Smooth muscle cell (in vitro differentiated cells): ENCODE measurements around the gene GAP43. TPM values are rescaled to one million over a fixed set of nuclear protein-coding genes. Genes with fewer than 3 reads are reported as not detected.
A peak's percentile ranks its signal among the peaks of the same experiment; 100 is the strongest.

Experiments used
- DNase-seq: peaks from one replicate; lab custom pipeline; 2025; ENCODE audit not compliant: unreplicated experiment; lab: John Stamatoyannopoulos, UW
- H2AFZ ChIP-seq: fragments of 200-600 bp; sonication (generic); 2 replicates; pipeline ENCODE4 v1.6.0; 2016; ENCODE audit warnings: antibody characterized with exemption, low read depth, mild to moderate bottlenecking
- H3F3A ChIP-seq: fragments of 200-600 bp; sonication (generic); 2 replicates; pipeline ENCODE4 v1.6.0; 2017; ENCODE audit warnings: antibody characterized with exemption, low read depth
- H3K27ac ChIP-seq: fragments of 200-600 bp; sonication (generic); 2 replicates; pipeline ENCODE4 v1.5.1; 2016; ENCODE audit warnings: low read depth, mild to moderate bottlenecking
- H3K27me3 ChIP-seq: fragments of 200-600 bp; sonication (generic); 2 replicates; pipeline ENCODE4 v1.6.1; 2016; ENCODE audit warnings: low read depth, mild to moderate bottlenecking
- H3K36me3 ChIP-seq: fragments of 200-600 bp; sonication (generic); 2 replicates; pipeline ENCODE4 v1.5.1; 2016; ENCODE audit warnings: low read depth
- H3K4me1 ChIP-seq: fragments of 200-600 bp; sonication (generic); 2 replicates; pipeline ENCODE4 v1.5.1; 2016; ENCODE audit warnings: low read depth
- H3K4me2 ChIP-seq: fragments of 200-600 bp; sonication (generic); 2 replicates; pipeline ENCODE4 v1.6.0; 2016; ENCODE audit warnings: mild to moderate bottlenecking
- H3K4me3 ChIP-seq: fragments of 200-600 bp; sonication (generic); 2 replicates; pipeline ENCODE4 v1.5.1; 2016; ENCODE audit warnings: mild to moderate bottlenecking
- H3K79me2 ChIP-seq: fragments of 200-600 bp; sonication (generic); 2 replicates; pipeline ENCODE4 v1.6.0; 2016; ENCODE audit warnings: low read depth, mild to moderate bottlenecking
- H3K9ac ChIP-seq: fragments of 200-600 bp; sonication (generic); 2 replicates; pipeline ENCODE4 v1.6.0; 2016; ENCODE audit warnings: low read depth
- H3K9me3 ChIP-seq: fragments of 200-600 bp; sonication (generic); replicated peaks from 2 replicates; pipeline ENCODE4 v1.5.1; 2016; ENCODE audit warnings: low read depth
- H4K20me1 ChIP-seq: fragments of 200-600 bp; sonication (generic); 2 replicates; pipeline ENCODE4 v1.6.0; 2016; ENCODE audit warnings: low read depth
- WGBS: methylation state at CpG from one replicate; pipeline ENCODE4 v1.1.7; 2016; ENCODE audit warnings: low lambda C conversion rate; 5-methylcytosine and 5-hydroxymethylcytosine counted together
- polyA plus RNA-seq: library from polyadenylated mRNA; unstranded; fragments of >200 nt; fragmentation: Nextera tagmentation; extraction: Ambion mirVana; gene quantifications from 2 replicates; pipeline ENCODE4 v1.2.1, GENCODE V29; 2016
- total RNA-seq: library from RNA; depleted of rRNA; stranded (reverse); fragments of >200 nt; gene quantifications from 2 replicates; pipeline ENCODE4 v1.2.3, GENCODE V29; 2014
- TF ChIP-seq, protein P1 (sequence below): fragments of 200-600 bp; sonication (generic); IDR thresholded peaks from 2 replicates; pipeline ENCODE4 v1.5.1; 2017; ENCODE audit warnings: borderline replicate concordance, mild to moderate bottlenecking, antibody characterized with exemption; ENCODE audit not compliant: insufficient read depth, poor library complexity, severe bottlenecking

Gene GAP43
- total and polyA plus RNA-seq, 2 experiments from 2014 or later, result 5.3 to 11.7 TPM

DNA sequence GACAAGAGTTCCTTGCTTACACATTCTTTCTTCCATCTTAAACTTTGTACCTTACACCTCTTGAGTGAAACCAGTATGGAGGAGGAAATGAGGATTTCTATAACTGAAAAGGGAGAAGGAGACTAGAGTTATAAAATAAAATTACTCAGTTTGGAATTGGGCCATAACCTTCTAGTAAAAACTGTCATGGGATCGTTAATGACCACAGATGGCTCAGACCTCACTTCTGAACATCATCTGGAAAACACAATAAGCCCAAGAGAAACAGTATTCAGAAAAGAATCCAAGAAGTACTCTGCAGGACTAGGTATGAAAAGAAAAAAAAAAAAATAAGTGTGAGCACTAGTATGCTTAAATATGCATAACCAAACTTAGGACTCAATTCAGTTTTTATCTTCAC is 12.1 kb downstream of the GAP43 start:
- TF ChIP-seq, protein P1, sequence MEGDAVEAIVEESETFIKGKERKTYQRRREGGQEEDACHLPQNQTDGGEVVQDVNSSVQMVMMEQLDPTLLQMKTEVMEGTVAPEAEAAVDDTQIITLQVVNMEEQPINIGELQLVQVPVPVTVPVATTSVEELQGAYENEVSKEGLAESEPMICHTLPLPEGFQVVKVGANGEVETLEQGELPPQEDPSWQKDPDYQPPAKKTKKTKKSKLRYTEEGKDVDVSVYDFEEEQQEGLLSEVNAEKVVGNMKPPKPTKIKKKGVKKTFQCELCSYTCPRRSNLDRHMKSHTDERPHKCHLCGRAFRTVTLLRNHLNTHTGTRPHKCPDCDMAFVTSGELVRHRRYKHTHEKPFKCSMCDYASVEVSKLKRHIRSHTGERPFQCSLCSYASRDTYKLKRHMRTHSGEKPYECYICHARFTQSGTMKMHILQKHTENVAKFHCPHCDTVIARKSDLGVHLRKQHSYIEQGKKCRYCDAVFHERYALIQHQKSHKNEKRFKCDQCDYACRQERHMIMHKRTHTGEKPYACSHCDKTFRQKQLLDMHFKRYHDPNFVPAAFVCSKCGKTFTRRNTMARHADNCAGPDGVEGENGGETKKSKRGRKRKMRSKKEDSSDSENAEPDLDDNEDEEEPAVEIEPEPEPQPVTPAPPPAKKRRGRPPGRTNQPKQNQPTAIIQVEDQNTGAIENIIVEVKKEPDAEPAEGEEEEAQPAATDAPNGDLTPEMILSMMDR, result no peak
- Histone ChIP-seq H3K79me2 (no peaks in the 10 kb centered on the region), H3K4me2 (no peak overlapping the region)

DNA sequence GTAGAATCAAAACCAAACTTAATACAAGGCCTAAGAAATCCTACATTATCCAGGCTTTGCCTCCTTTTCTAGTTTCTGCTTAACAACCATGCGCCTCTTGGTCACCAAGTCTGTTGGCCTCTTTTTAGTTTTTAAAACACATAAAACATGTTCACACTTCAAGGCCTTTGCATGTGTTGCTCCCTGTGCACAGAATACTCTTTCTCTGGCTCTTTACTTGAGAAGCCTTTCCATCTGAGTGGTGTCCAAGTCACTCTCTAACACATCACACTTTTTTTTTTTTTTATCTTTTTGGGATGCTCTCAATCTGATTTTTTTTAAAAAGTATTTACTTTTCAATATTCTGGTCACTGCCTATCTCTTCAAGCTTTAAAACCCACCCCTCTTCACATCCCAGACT is 14.9 kb downstream of the GAP43 start:
- Histone ChIP-seq H3F3A (no peaks in the 10 kb centered on the region), H3K4me2 (no peak overlapping the region), H3K4me1 (no peaks in the 10 kb centered on the region), H3K9me3 (no peaks in the 10 kb centered on the region), H3K79me2 (no peaks in the 10 kb centered on the region), H3K27me3 (no peaks in the 10 kb centered on the region), H4K20me1 (no peaks in the 10 kb centered on the region), H2AFZ (no peak overlapping the region), H3K4me3 (no peak overlapping the region), H3K9ac (no peak overlapping the region), H3K27ac (no peak overlapping the region), H3K36me3 (no peaks in the 10 kb centered on the region)
- 100% methylated on average over 1 of the region's 1 CpG for WGBS
- TF ChIP-seq, protein P1, result no peak
- no peak for DNase-seq

More for the DNA sequence above, 12.1 kb downstream of the GAP43 start:
- Histone ChIP-seq H3K27ac (no peak overlapping the region), H3K9ac (no peak overlapping the region), H3K9me3 (no peaks in the 10 kb centered on the region), H3K36me3 (no peaks in the 10 kb centered on the region), H3K27me3 (no peaks in the 10 kb centered on the region), H3F3A (no peaks in the 10 kb centered on the region), H3K4me3 (no peak overlapping the region), H3K4me1 (no peaks in the 10 kb centered on the region), H4K20me1 (no peaks in the 10 kb centered on the region), H2AFZ (no peak overlapping the region)
- DNase-seq, result no peak
- 94% methylated on average over 1 of the region's 1 CpG for WGBS

DNA sequence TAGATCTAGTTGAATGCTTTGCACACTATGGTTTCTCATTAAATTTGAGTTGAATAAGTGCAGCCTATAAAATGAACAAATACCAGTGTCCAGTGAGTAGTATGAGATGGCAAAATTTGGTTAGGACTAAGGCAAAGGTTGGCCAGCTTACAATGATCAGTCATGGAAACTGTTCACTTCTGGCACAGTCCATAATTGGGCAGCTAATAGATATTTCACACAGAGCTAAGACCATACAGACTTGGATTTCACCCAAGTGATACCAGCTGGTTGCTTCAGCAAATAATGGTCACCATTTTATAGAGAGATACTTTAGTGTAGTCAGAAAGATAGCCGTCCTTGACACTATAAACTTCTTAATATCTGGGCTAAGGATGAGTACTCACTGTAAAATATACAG is 15.7 kb downstream of the GAP43 start:
- no peak overlapping the region for H3K4me2 ChIP-seq
- H3K9ac ChIP-seq, result no peak overlapping the region
- 97% methylated on average over 1 of the region's 1 CpG for WGBS
- H3K9me3 ChIP-seq, result no peaks in the 10 kb centered on the region
- H3K79me2 ChIP-seq, result no peaks in the 10 kb centered on the region
- H3K27ac ChIP-seq, result no peak overlapping the region
- TF ChIP-seq, protein P1, result no peak
- H3K36me3 ChIP-seq, result no peaks in the 10 kb centered on the region
- no peaks in the 10 kb centered on the region for H3K27me3 ChIP-seq
- no peaks in the 10 kb centered on the region for H3F3A ChIP-seq
- H3K4me3 ChIP-seq, result no peak overlapping the region
- no peak overlapping the region for H2AFZ ChIP-seq
- no peak for DNase-seq
- H4K20me1 ChIP-seq, result no peaks in the 10 kb centered on the region
- H3K4me1 ChIP-seq, result no peaks in the 10 kb centered on the region

DNA sequence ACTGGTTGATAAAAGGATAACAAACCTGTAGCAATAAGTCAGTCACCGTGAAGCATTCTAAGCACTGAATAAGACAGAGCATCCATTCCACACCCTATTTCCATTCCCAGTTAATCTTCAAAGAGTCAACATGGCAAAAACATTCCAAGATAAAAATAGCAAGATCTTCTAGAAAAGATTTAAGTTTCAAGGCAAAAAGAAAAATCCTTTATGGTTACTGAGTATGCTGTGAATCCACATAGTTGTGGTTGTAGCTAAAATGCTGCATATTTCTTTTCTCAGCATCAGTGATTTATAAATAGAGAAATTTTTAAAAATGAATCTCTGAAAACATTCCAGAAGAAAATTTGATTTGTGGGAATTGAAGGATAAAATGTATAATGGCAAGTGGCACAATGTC is 21.1 kb downstream of the GAP43 start:
- Histone ChIP-seq H3K27ac (peak overlapping the region; percentile 48), H3K9ac (no peak overlapping the region), H4K20me1 (no peaks in the 10 kb centered on the region), H3K4me3 (no peak overlapping the region), H2AFZ (no peak overlapping the region), H3K4me1 (peaks cover 5% of the 10 kb centered on the region), H3F3A (no peaks in the 10 kb centered on the region), H3K4me2 (peak overlapping the region; percentile 73), H3K36me3 (no peaks in the 10 kb centered on the region), H3K9me3 (no peaks in the 10 kb centered on the region), H3K27me3 (no peaks in the 10 kb centered on the region), H3K79me2 (no peaks in the 10 kb centered on the region)
- TF ChIP-seq, protein P1, result no peak
- no peak for DNase-seq
- 18% methylated on average over 1 of the region's 1 CpG for WGBS
